Upper lobe of left lung (tissue), 4 donors: ENCODE measurements around the gene PLOD2.

Source experiments
- CTCF ChIP-seq, 6 experiments: fragments of 450-650 bp in 4 of 6; fragments of 200-600 bp in 2 of 6; sonication (generic) in 2 of 6; IDR thresholded peaks; one replicate each; pipeline ENCODE4 v1.5.1; 2016 to 2019; ENCODE audit warnings: antibody characterized with exemption in 6 of 6
- EP300 ChIP-seq, 4 donors: sonication (generic); formaldehyde crosslinking; IDR thresholded peaks; one replicate each; pipeline ENCODE4 v1.5.1; 2017; ENCODE audit warnings: antibody characterized with exemption in 4 of 4, control low read depth in 2 of 4
- POLR2A ChIP-seq, 4 donors: fragments of 450-650 bp; IDR thresholded peaks; one replicate each; pipeline ENCODE4 v1.5.1; 2016 to 2017; ENCODE audit warnings: antibody characterized with exemption in 4 of 4, mild to moderate bottlenecking in 2 of 4
- POLR2AphosphoS5 ChIP-seq, 2 donors: sonication (generic); formaldehyde crosslinking; IDR thresholded peaks; one replicate each; pipeline ENCODE4 v1.5.1; 2017; ENCODE audit warnings: antibody characterized with exemption in 2 of 2

- TF ChIP-seq CTCF (IDR thresholded peaks at IDR 0.05) (no peak), POLR2A (IDR thresholded peaks at IDR 0.05) (no peak), POLR2AphosphoS5 (IDR thresholded peaks at IDR 0.05) (no peak), EP300 (IDR thresholded peaks at IDR 0.05) (no peak)
Measured at GRCh38 chr3:146161663-146162002, 649 bp upstream of the PLOD2 start.
